ENCODE measurements around the gene PTK7. TPM values are rescaled to one million over a fixed set of nuclear protein-coding genes. Genes with fewer than 3 reads are reported as not detected.

The PTK7 gene
- not detected in 2 replicates for total RNA-seq
- total RNA-seq (2013): 1.0 TPM
- polyA plus RNA-seq: 0.29 TPM in 1 of 2 replicates, not detected in the other
- polyA minus RNA-seq: 0.43 and 0.51 TPM in 2 replicates

- peaks cover 14 to 15% of the 10 kb centered on the region in 2 donors for H3K4me1 ChIP-seq (ENCODE audit: control insufficient read depth in 2 of 2, insufficient read depth in 2 of 2, low read length in 2 of 2)
- no peaks in the 10 kb centered on the region for H3K79me2 ChIP-seq (ENCODE audit: control insufficient read depth, insufficient read depth, low read length)
- peaks cover 0 to 4% (median 0%) of the 10 kb centered on the region in 3 donors for H3K9me3 ChIP-seq (ENCODE audit: control extremely low read depth in 1 of 3, control insufficient read depth in 2 of 3, insufficient read depth in 1 of 3, low read length in 2 of 3)
- WGBS (ENCODE audit: insufficient coverage): 6% methylated on average over 53 of the region's 60 CpGs
- intact Hi-C loops (cut with micrococcal nuclease): no loop called here
- H3K9me3 Mint-ChIP-seq (ENCODE audit: insufficient read depth): no peaks in the 10 kb centered on the region
- ChIA-PET CTCF (interaction anchor here (0.6 kb wide), 1 partner anchor 1030 kb away, joined by 3 read pairs; no protein-coding TSS in a partner anchor), POLR2A (no interaction called here)
- no peak within 1 kb of the TSS for H3K27ac Mint-ChIP-seq
- peak within 1 kb of the TSS; percentile 45 for H3K9ac ChIP-seq (ENCODE audit: low read length)
- H3K27me3 Mint-ChIP-seq: peaks cover 27% of the 10 kb centered on the region
- TF ChIP-seq EZH2 (IDR thresholded peaks at IDR 0.05; ENCODE audit: borderline replicate concordance, insufficient read depth, low read depth, low read length, poor library complexity, severe bottlenecking) (no peak), CTCF (IDR thresholded peaks at IDR 0.05) (no peak)
- DNase-seq (no peak), ATAC-seq (ENCODE audit: low read depth) (peak; percentile 33)
- H3K36me3 ChIP-seq (replicated peaks in 1 of 2; ENCODE audit: control extremely low read depth in 1 of 2, control insufficient read depth in 1 of 2, extremely low read depth in 1 of 2, insufficient read depth in 2 of 2, low read length in 1 of 2): peaks cover 3 to 6% of the 10 kb centered on the region in 2 experiments
- H2AFZ ChIP-seq (ENCODE audit: insufficient read depth, low read depth, low read length, poor library complexity, severe bottlenecking): peak within 1 kb of the TSS; percentile 68
- H3K4me1 Mint-ChIP-seq: peaks cover 12% of the 10 kb centered on the region
- peak within 1 kb of the TSS in 4 of 5 experiments; percentile 22 to 52 (median 42) for H3K4me3 ChIP-seq (ENCODE audit: control extremely low read depth in 1 of 5, extremely low read depth in 1 of 5, insufficient read depth in 1 of 5, low read depth in 2 of 5, low read length in 4 of 5)
- H3K27me3 ChIP-seq (replicated peaks in 1 of 4; ENCODE audit: control extremely low read depth in 1 of 4, control insufficient read depth in 3 of 4, insufficient read depth in 4 of 4, low read length in 3 of 4): peaks cover 0 to 26% (median 10%) of the 10 kb centered on the region in 4 experiments
- no peak within 1 kb of the TSS for H3K27ac ChIP-seq (ENCODE audit: low read length in 2 of 2)
- H3K4me3 Mint-ChIP-seq: peak within 1 kb of the TSS; percentile 74
- no peaks in the 10 kb centered on the region for H4K20me1 ChIP-seq (ENCODE audit: control insufficient read depth, insufficient read depth, low read length, poor library complexity, severe bottlenecking)
- H3K4me2 ChIP-seq (replicated peaks; ENCODE audit: low read depth, low read length, poor library complexity, severe bottlenecking): peak within 1 kb of the TSS; percentile 87
Observed at GRCh38 chr6:43075670-43076463, at the start of gene PTK7. PTK7 (plus strand) TSS chr6:43076314; CDS start chr6:43076489, 175 bp downstream.

GRCh38 chr6:43026365-43026764 lies 49.7 kb upstream of the PTK7 start:
- POLR2A ChIA-PET: no interaction called here
- H2AFZ ChIP-seq (ENCODE audit: insufficient read depth, low read depth, low read length, poor library complexity, severe bottlenecking): no peak overlapping the region

More at GRCh38 chr6:43026365-43026764, 49.7 kb upstream of the PTK7 start:
- no peak overlapping the region for H3K27ac Mint-ChIP-seq
- TF ChIP-seq EZH2 (IDR thresholded peaks at IDR 0.05; ENCODE audit: borderline replicate concordance, insufficient read depth, low read depth, low read length, poor library complexity, severe bottlenecking): no peak
- no peak for TF ChIP-seq CTCF (IDR thresholded peaks at IDR 0.05)
- ATAC-seq (ENCODE audit: low read depth) (no peak), DNase-seq (no peak)
- Histone ChIP-seq H3K4me2 (replicated peaks; ENCODE audit: low read depth, low read length, poor library complexity, severe bottlenecking) (no peak overlapping the region), H3K27ac (ENCODE audit: low read length in 2 of 2) (no peak overlapping the region), H3K27me3 (replicated peaks in 1 of 4; ENCODE audit: control extremely low read depth in 1 of 4, control insufficient read depth in 3 of 4, insufficient read depth in 4 of 4, low read length in 3 of 4) (no peaks in the 10 kb centered on the region), H3K79me2 (ENCODE audit: control insufficient read depth, insufficient read depth, low read length) (peaks cover 20% of the 10 kb centered on the region), H4K20me1 (ENCODE audit: control insufficient read depth, insufficient read depth, low read length, poor library complexity, severe bottlenecking) (peaks cover 15% of the 10 kb centered on the region), H3K4me3 (ENCODE audit: control extremely low read depth in 1 of 5, extremely low read depth in 1 of 5, insufficient read depth in 1 of 5, low read depth in 2 of 5, low read length in 4 of 5) (no peak overlapping the region), H3K9ac (ENCODE audit: low read length) (no peak overlapping the region), H3K9me3 (ENCODE audit: control extremely low read depth in 1 of 3, control insufficient read depth in 2 of 3, insufficient read depth in 1 of 3, low read length in 2 of 3) (no peaks in the 10 kb centered on the region), H3K4me1 (ENCODE audit: control insufficient read depth in 2 of 2, insufficient read depth in 2 of 2, low read length in 2 of 2) (peaks cover 0 to 18% of the 10 kb centered on the region in 2 donors), H3K36me3 (replicated peaks in 1 of 2; ENCODE audit: control extremely low read depth in 1 of 2, control insufficient read depth in 1 of 2, extremely low read depth in 1 of 2, insufficient read depth in 2 of 2, low read length in 1 of 2) (peaks cover 0 to 51% of the 10 kb centered on the region in 2 experiments)
- no peaks in the 10 kb centered on the region for H3K9me3 Mint-ChIP-seq (ENCODE audit: insufficient read depth)
- intact Hi-C loops (cut with micrococcal nuclease): no loop called here
- H3K4me1 Mint-ChIP-seq: peaks cover 15% of the 10 kb centered on the region
- H3K27me3 Mint-ChIP-seq: no peaks in the 10 kb centered on the region
- CTCF ChIA-PET: no interaction called here
- WGBS (ENCODE audit: insufficient coverage): 100% methylated on average over 2 of the region's 5 CpGs
- H3K4me3 Mint-ChIP-seq: no peak overlapping the region
